ENCODE data around the gene RMND1. TPM values are rescaled to one million over a fixed set of nuclear protein-coding genes. Genes with fewer than 3 reads are reported as not detected.

The RMND1 gene
- total and polyA plus RNA-seq, 10 donors = 11.7 to 23.2 (median 14.8) TPM

DNA sequence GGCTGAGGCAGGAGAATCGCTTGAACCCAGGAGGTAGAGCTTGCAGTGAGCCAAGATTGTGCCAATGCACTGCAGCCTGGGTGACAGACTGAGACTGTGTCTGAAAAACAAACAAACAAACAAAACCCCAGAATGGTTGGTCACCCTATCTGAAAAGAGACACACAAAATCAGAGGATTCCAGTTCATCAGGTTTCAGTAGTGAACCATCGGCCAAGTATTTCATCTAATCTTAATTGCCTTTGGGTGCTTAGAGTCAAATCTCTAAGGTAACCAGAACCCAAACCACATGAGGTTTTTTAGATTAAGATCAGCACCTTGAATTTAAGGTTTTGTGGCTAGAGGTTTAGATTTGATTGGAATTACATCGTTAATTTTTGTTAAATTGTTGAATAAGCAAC lies 52.2 kb downstream of the RMND1 start:
- TF ChIP-seq POLR2A (IDR thresholded peaks at IDR 0.05) (no peak), POLR2AphosphoS5 (IDR thresholded peaks at IDR 0.05) (no peak)
- TF ChIP-seq, protein P1, sequence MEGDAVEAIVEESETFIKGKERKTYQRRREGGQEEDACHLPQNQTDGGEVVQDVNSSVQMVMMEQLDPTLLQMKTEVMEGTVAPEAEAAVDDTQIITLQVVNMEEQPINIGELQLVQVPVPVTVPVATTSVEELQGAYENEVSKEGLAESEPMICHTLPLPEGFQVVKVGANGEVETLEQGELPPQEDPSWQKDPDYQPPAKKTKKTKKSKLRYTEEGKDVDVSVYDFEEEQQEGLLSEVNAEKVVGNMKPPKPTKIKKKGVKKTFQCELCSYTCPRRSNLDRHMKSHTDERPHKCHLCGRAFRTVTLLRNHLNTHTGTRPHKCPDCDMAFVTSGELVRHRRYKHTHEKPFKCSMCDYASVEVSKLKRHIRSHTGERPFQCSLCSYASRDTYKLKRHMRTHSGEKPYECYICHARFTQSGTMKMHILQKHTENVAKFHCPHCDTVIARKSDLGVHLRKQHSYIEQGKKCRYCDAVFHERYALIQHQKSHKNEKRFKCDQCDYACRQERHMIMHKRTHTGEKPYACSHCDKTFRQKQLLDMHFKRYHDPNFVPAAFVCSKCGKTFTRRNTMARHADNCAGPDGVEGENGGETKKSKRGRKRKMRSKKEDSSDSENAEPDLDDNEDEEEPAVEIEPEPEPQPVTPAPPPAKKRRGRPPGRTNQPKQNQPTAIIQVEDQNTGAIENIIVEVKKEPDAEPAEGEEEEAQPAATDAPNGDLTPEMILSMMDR (IDR thresholded peaks at IDR 0.05 in 8 of 11, conservative IDR thresholded peaks at IDR 0.05 in 3 of 11) = no peak
- intact Hi-C loops (cut with DNase I; ENCODE audit: low total_unique reads) = loop anchor here (5.0 kb wide), 1 partner anchor 68 kb away; no protein-coding TSS in a partner anchor
- no peak for DNase-seq
- H3K27ac ChIP-seq = peak overlapping the region in 1 of 8 donors; percentile 4
- H3K4me1 ChIP-seq = peaks cover 15 to 80% (median 55%) of the 10 kb centered on the region in 6 donors
- no peaks in the 10 kb centered on the region for H3K27me3 ChIP-seq (replicated peaks in 1 of 7)
- 64 to 76% (median 71%) methylated on average over 3 of the region's 3 CpGs for WGBS, 5 donors
- H3K4me3 ChIP-seq = no peak overlapping the region
- H3K9me3 ChIP-seq = no peaks in the 10 kb centered on the region
- H3K36me3 ChIP-seq = peaks cover 0 to 43% (median 15%) of the 10 kb centered on the region in 6 donors

DNA sequence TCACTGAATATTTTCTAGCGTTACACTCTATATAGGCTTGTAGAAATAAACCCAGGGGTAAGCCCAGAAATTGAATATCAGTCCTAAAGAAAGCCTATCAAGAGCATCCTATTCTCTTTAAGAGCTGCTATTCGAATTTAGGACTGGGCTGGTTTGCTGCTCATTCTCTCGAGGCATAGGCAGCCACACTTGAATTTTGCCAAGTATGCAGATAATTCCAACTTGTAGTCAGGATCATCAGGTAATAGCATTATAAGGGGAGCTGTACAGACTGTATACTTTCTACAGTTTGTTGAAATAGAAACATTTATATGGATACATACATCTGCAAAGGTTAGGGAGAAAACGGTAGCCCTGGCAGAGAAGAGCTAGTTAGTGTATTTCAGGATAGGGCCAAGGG lies 58.5 kb downstream of the RMND1 start:
- H3K27me3 ChIP-seq (replicated peaks in 1 of 7) = no peaks in the 10 kb centered on the region
- 57 to 76% (median 70%) methylated on average over 4 of the region's 4 CpGs for WGBS, 5 donors
- TF ChIP-seq POLR2AphosphoS5 (IDR thresholded peaks at IDR 0.05) (no peak), POLR2A (IDR thresholded peaks at IDR 0.05) (no peak)
- TF ChIP-seq, protein P1 (IDR thresholded peaks at IDR 0.05 in 8 of 11, conservative IDR thresholded peaks at IDR 0.05 in 3 of 11) = no peak
- intact Hi-C loops (cut with DNase I; ENCODE audit: low total_unique reads) = no loop called here
- peaks cover 0 to 17% (median 0%) of the 10 kb centered on the region in 6 donors for H3K36me3 ChIP-seq
- no peak for DNase-seq
- H3K4me3 ChIP-seq = peak overlapping the region in 1 of 8 donors; percentile 92
- H3K9me3 ChIP-seq = no peaks in the 10 kb centered on the region
- H3K27ac ChIP-seq = peak overlapping the region in 5 of 8 donors; percentile 16 to 100 (median 99)
- peaks cover 38 to 82% (median 71%) of the 10 kb centered on the region in 6 donors for H3K4me1 ChIP-seq

DNA sequence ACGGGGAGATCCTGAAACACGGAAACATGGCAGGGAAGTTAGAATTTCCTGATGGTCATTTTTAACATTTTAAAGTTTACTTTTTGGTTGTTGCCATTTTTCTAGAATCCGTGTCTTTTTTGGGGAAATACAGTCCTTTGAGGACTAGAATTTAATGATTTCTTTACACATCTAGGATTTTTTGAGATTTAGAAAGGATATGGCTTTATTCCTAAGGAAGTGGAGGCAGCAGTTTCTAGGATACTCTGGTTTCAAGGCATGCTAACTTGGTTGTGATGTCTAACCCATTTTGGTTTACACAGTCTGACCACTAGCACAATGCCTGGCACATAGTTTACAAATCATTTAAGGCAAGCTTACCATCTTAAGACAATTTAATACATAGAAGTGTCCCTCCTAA lies 59.5 kb downstream of the RMND1 start:
- peaks cover 38 to 82% (median 70%) of the 10 kb centered on the region in 6 donors for H3K4me1 ChIP-seq
- H3K27ac ChIP-seq = peak overlapping the region in 7 of 8 donors; percentile 99 to 100 (median 99)
- H3K4me3 ChIP-seq = peak overlapping the region in 7 of 8 donors; percentile 89 to 98 (median 92)
- WGBS, 5 donors = 1 to 3% (median 2%) methylated on average over 3 of the region's 3 CpGs
- H3K27me3 ChIP-seq (replicated peaks in 1 of 7) = no peaks in the 10 kb centered on the region
- DNase-seq = no peak
- peaks cover 0 to 7% (median 0%) of the 10 kb centered on the region in 6 donors for H3K36me3 ChIP-seq
- intact Hi-C loops (cut with DNase I; ENCODE audit: low total_unique reads) = no loop called here
- TF ChIP-seq POLR2AphosphoS5 (IDR thresholded peaks at IDR 0.05) (no peak), POLR2A (IDR thresholded peaks at IDR 0.05) (no peak)
- TF ChIP-seq, protein P1 (IDR thresholded peaks at IDR 0.05 in 8 of 11, conservative IDR thresholded peaks at IDR 0.05 in 3 of 11) = no peak
- no peaks in the 10 kb centered on the region for H3K9me3 ChIP-seq

DNA sequence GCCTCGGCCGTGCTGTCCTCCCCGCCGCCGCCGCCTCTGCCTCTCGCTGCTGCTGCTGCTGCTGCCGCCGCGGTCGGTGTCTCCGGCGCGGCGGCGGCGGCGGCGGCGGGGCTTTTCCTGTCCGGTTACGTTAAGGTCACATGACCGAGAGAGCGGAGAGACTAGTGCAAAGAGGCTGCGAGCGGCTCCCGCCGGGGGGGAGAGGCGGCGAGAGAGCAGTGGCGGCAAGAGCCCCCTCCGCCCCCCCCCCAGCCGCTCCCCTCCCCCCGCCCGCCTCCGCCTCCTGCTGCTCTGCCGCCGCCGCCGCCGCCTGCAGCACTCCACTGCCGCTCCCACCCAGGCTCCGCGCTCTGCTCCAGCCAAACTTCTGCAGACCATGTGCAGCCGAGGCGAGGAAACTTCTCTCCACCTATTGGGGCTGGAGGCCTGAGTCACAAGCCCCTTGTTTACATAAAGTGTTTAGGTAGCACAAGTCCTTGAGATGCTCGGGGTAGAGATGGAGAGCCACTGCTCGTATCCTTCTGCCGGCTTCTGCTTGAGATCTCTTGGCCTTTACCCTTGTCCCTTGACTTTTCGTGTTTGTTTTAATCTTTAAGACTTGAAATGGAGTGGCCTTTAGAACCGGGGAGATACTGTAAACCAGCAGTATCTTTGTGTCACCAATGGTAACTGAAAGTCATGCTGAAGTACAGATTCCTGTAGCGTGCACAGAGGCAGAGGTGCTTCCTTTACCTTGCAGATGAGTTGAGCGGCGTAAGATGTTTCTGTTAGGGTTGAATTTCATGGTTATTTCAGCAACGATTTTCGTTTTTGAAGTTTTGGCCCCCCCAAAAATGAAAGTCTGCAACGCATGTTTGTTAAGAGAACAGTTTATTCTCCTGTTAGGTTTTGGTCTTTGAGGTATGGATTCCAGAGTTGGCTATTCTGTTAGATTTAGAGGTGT lies 60.2 kb downstream of the RMND1 start, which contains the start of gene ZBTB2:
Gene ZBTB2 (minus strand): TSS at position 89 of the 943 bp plus-strand sequence. CDS start 17,922 bp downstream, outside the sequence.
- intact Hi-C loops (cut with DNase I; ENCODE audit: low total_unique reads) = no loop called here
- Histone ChIP-seq H3K27me3 (replicated peaks in 1 of 7) (no peaks in the 10 kb centered on the region), H3K4me1 (peaks cover 32 to 81% (median 64%) of the 10 kb centered on the region in 6 donors), H3K9me3 (no peaks in the 10 kb centered on the region), H3K36me3 (peaks cover 0 to 5% (median 0%) of the 10 kb centered on the region in 6 donors), H3K4me3 (peak within 1 kb of the TSS; percentile 82 to 98 (median 92)), H3K27ac (peak within 1 kb of the TSS; percentile 98 to 100 (median 99))
- TF ChIP-seq POLR2AphosphoS5 (IDR thresholded peaks at IDR 0.05) = peak; percentile 60 to 65 (median 60)
- no peak for TF ChIP-seq POLR2A (IDR thresholded peaks at IDR 0.05)
- 0 to 1% (median 0%) methylated on average over 11 to 54 of the region's 57 CpGs for WGBS, 5 donors
- DNase-seq = peak; percentile 94
